Gastrocnemius medialis (tissue), 4 donors: ENCODE data around the gene THOC6. TPM values are rescaled to one million over a fixed set of nuclear protein-coding genes. Genes with fewer than 3 reads are reported as not detected.

Source experiments
- ATAC-seq, 2 donors: fragments of 150-250 bp; one replicate each; pipeline ENCODE4 v1.9.1; 2016
- DNase-seq, 2 donors: peaks; one replicate each; pipeline ENCODE4 v3.0.0-alpha.2; 2019
- H3K27ac ChIP-seq, 4 donors: fragments of 200-600 bp; sonication (generic); 1 replicate in 1 of 4; 2 replicates in 3 of 4; pipeline ENCODE4 v1.5.1; 2016 to 2018; ENCODE audit warnings: mild to moderate bottlenecking in 2 of 4, moderate library complexity in 1 of 4
- H3K27me3 ChIP-seq, 3 donors: fragments of 200-600 bp; sonication (generic) in 2 of 3; 1 replicate in 1 of 3; 2 replicates in 2 of 3; pipeline versions ENCODE4 v1.5.1 to v1.6.0; 2016 to 2019; ENCODE audit warnings: mild to moderate bottlenecking in 1 of 3, moderate library complexity in 1 of 3
- H3K36me3 ChIP-seq, 2 donors: fragments of 200-600 bp; sonication (generic) in 1 of 2; one replicate each; pipeline ENCODE4 v1.5.1; 2017 to 2018
- H3K4me1 ChIP-seq, 2 donors: fragments of 200-600 bp; sonication (generic) in 1 of 2; one replicate each; pipeline ENCODE4 v1.5.1; 2016 to 2017; ENCODE audit warnings: mild to moderate bottlenecking in 2 of 2
- H3K4me3 ChIP-seq, 4 donors: fragments of 200-600 bp; sonication (generic) in 3 of 4; 1 replicate in 1 of 4; 2 replicates in 3 of 4; pipeline ENCODE4 v1.5.1; 2016 to 2019; ENCODE audit warnings: mild to moderate bottlenecking in 2 of 4
- H3K9me3 ChIP-seq, 3 donors: fragments of 200-600 bp; sonication (generic) in 2 of 3; 1 replicate in 1 of 3; 2 replicates in 2 of 3; pipeline ENCODE4 v1.5.1; 2016 to 2019
- POLR2A ChIP-seq, 2 donors: fragments of 450-650 bp; IDR thresholded peaks; one replicate each; pipeline ENCODE4 v1.6.1; 2017; ENCODE audit warnings: antibody characterized with exemption in 2 of 2, mild to moderate bottlenecking in 2 of 2, moderate library complexity in 2 of 2
- in situ Hi-C, 4 donors: fragments of 200-750 bp; cut with MboI; loops; one replicate each; pipeline versions ENCODE4 v1.15.0 to v1.8.0; 2017; ENCODE audit warnings: low sequenced_read_pairs in 4 of 4
- intact Hi-C: fragments of 100-400 bp; cut with DNase I; formaldehyde crosslinking; loops from one replicate; pipeline ENCODE4 v1.15.1; 2023; ENCODE audit warnings: low total_unique reads
- total RNA-seq, 4 donors: library from RNA; depleted of rRNA; stranded (reverse); fragments of >200 nt; gene quantifications; one replicate each; pipeline versions ENCODE4 v1.1.0 to v1.2.3, GENCODE V29; 2016
- TF ChIP-seq, protein P1 (sequence below), 5 experiments: fragments of 450-650 bp in 3 of 5; fragments of 200-600 bp in 2 of 5; sonication (generic) in 2 of 5; IDR thresholded peaks in 4 of 5; conservative IDR thresholded peaks in 1 of 5; 1 replicate in 4 of 5; 2 replicates in 1 of 5; pipeline ENCODE4 v1.5.1; 2016 to 2019; ENCODE audit warnings: antibody characterized with exemption in 5 of 5, mild to moderate bottlenecking in 3 of 5, moderate library complexity in 3 of 5

The THOC6 gene
- total RNA-seq, 4 donors from 2014 or later: 15.0 to 31.1 (median 21.5) TPM

DNA sequence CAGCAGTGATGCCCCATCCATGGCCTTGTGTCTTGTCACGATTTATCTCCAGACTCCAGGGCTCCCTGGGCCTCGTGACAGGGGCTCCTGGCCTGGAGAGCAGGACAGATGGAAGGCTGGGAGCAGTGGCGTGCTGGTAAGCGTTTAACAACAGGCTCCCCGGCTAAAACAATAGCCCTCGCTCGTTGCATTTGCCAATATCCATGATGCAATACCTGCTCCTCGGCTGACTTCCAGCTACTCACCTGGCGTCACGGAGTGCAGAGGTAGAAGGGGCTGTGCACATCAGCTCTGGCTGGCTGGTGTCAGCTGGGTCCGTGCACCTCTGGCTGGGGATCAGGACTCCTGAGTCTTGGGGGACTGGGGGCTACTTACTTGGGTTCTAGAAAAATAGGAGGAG is 14.4 kb downstream of the THOC6 start:
- ATAC-seq: no peak
- no peak for DNase-seq

DNA sequence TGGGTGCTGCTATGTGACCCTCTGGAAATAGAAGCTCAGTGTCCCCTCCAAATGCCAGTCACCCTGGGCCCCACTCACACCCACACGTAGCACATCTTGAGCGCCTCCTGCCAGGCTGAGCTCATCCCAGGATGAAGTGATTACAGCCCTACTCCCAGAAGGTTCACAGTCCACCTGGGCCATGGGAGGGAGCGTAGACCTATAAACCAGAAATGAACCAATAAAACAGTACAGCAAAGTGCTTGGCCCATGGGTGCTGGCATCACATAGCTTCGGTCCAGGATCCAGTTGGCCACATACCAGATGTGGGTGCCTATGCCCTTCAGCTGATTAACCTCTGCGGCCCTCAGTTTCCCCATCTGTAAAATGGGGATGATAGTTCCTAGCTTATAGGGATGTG is 15.1 kb downstream of the THOC6 start:
- Histone ChIP-seq H3K9me3 (no peaks in the 10 kb centered on the region), H3K4me3 (no peak overlapping the region), H3K4me1 (peaks cover 0 to 4% of the 10 kb centered on the region in 2 donors), H3K27me3 (peaks cover 68 to 82% (median 78%) of the 10 kb centered on the region in 3 donors), H3K27ac (no peak overlapping the region), H3K36me3 (no peaks in the 10 kb centered on the region)
- TF ChIP-seq, protein P1, sequence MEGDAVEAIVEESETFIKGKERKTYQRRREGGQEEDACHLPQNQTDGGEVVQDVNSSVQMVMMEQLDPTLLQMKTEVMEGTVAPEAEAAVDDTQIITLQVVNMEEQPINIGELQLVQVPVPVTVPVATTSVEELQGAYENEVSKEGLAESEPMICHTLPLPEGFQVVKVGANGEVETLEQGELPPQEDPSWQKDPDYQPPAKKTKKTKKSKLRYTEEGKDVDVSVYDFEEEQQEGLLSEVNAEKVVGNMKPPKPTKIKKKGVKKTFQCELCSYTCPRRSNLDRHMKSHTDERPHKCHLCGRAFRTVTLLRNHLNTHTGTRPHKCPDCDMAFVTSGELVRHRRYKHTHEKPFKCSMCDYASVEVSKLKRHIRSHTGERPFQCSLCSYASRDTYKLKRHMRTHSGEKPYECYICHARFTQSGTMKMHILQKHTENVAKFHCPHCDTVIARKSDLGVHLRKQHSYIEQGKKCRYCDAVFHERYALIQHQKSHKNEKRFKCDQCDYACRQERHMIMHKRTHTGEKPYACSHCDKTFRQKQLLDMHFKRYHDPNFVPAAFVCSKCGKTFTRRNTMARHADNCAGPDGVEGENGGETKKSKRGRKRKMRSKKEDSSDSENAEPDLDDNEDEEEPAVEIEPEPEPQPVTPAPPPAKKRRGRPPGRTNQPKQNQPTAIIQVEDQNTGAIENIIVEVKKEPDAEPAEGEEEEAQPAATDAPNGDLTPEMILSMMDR (IDR thresholded peaks at IDR 0.05 in 4 of 5, conservative IDR thresholded peaks at IDR 0.05 in 1 of 5): no peak
- no peak for TF ChIP-seq POLR2A (IDR thresholded peaks at IDR 0.05)
- ATAC-seq: no peak
- in situ Hi-C loops: no loop called here
- intact Hi-C loops: no loop called here
- no peak for DNase-seq

More for the DNA sequence above, 14.4 kb downstream of the THOC6 start:
- peaks cover 61 to 80% (median 78%) of the 10 kb centered on the region in 3 donors for H3K27me3 ChIP-seq
- peaks cover 0 to 4% of the 10 kb centered on the region in 2 donors for H3K4me1 ChIP-seq
- no peaks in the 10 kb centered on the region for H3K36me3 ChIP-seq
- no peak overlapping the region for H3K4me3 ChIP-seq
- no peak overlapping the region for H3K27ac ChIP-seq
- H3K9me3 ChIP-seq: no peaks in the 10 kb centered on the region
- in situ Hi-C loops (no loop called here), intact Hi-C loops (no loop called here)
- TF ChIP-seq, protein P1 (IDR thresholded peaks at IDR 0.05 in 4 of 5, conservative IDR thresholded peaks at IDR 0.05 in 1 of 5): no peak
- TF ChIP-seq POLR2A (IDR thresholded peaks at IDR 0.05): no peak

DNA sequence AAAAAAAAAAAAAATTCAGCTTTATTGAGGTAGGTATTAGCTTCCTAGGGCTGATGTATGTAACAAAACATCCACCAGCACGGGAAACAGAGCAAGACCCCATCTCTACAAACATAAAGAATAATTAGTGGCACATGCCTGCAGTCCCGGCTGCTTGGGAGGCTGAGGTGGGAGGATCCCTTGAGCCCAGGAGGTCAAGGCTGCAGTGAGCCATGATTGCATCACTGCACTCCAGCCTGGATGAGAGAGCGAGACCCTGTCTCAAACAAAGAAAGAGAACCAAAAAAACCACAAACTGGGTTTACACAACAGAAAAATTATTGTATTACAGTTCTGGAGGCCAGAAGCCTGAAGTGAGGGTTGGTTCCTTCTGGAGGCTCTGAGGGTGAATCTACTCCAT is 18.5 kb downstream of the THOC6 start:
- intact Hi-C loops: no loop called here
- Histone ChIP-seq H3K36me3 (no peaks in the 10 kb centered on the region), H3K4me3 (no peak overlapping the region), H3K9me3 (no peaks in the 10 kb centered on the region), H3K4me1 (peaks cover 0 to 15% of the 10 kb centered on the region in 2 donors), H3K27me3 (peaks cover 69 to 89% (median 82%) of the 10 kb centered on the region in 3 donors), H3K27ac (no peak overlapping the region)
- in situ Hi-C loops: no loop called here
- DNase-seq (no peak), ATAC-seq (no peak)
- TF ChIP-seq POLR2A (IDR thresholded peaks at IDR 0.05): no peak
- TF ChIP-seq, protein P1 (IDR thresholded peaks at IDR 0.05 in 4 of 5, conservative IDR thresholded peaks at IDR 0.05 in 1 of 5): no peak

DNA sequence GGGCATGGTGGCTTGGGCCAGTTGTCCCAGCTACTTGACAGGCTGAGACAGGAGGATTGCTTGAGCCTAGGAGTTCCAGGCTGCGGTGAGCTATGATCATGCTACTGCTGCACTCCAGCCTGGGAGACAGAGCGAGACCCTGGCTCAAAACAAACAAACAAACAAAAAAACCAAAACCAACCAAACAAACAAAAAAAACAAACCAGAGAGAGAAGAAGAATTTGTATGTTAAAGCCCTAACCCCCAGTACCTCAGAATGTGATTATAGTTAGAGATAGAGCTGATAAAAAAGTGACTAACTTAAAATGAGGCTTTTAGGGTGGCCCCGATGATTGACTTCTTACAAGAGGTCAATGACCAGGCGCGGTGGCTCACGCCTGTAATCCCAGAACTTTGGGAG is 20.9 kb downstream of the THOC6 start:
- Histone ChIP-seq H3K36me3 (no peaks in the 10 kb centered on the region), H3K27ac (no peak overlapping the region), H3K4me3 (no peak overlapping the region), H3K27me3 (peaks cover 62 to 85% (median 81%) of the 10 kb centered on the region in 3 donors), H3K4me1 (peaks cover 0 to 15% of the 10 kb centered on the region in 2 donors), H3K9me3 (no peaks in the 10 kb centered on the region)
- TF ChIP-seq, protein P1 (IDR thresholded peaks at IDR 0.05 in 4 of 5, conservative IDR thresholded peaks at IDR 0.05 in 1 of 5): no peak
- no peak for TF ChIP-seq POLR2A (IDR thresholded peaks at IDR 0.05)
- no peak for ATAC-seq
- intact Hi-C loops: no loop called here
- in situ Hi-C loops: no loop called here
- DNase-seq: no peak
